Sigmoid colon (tissue), 7 donors: ENCODE results near the gene LRP1. TPM values are rescaled to one million over a fixed set of nuclear protein-coding genes. Genes with fewer than 3 reads are reported as not detected.

Experiments
- DNase-seq: peaks from one replicate; pipeline ENCODE4 v3.0.0-alpha.2; 2019
- H3K27ac ChIP-seq, 4 donors: fragments of 200-600 bp; sonication (generic); one replicate each; pipeline ENCODE4 v1.5.1; 2016 to 2019; ENCODE audit warnings: mild to moderate bottlenecking in 1 of 4
- H3K27me3 ChIP-seq, 3 donors: fragments of 200-600 bp; sonication (generic); one replicate each; pipeline ENCODE4 v1.5.1; 2019; ENCODE audit warnings: mild to moderate bottlenecking in 1 of 3
- H3K36me3 ChIP-seq, 4 donors: fragments of 200-600 bp; sonication (generic); one replicate each; pipeline ENCODE4 v1.5.1; 2016 to 2019
- H3K4me1 ChIP-seq, 4 donors: fragments of 200-600 bp; sonication (generic); one replicate each; pipeline ENCODE4 v1.5.1; 2017 to 2019
- H3K4me3 ChIP-seq, 4 donors: fragments of 200-600 bp; sonication (generic); one replicate each; pipeline ENCODE4 v1.5.1; 2017 to 2019; ENCODE audit warnings: mild to moderate bottlenecking in 2 of 4, moderate library complexity in 1 of 4
- H3K9me3 ChIP-seq, 4 donors: fragments of 200-600 bp in 3 of 4; sonication (generic) in 3 of 4; one replicate each; pipeline versions ENCODE4 v1.5.1 to v1.6.1; 2013 to 2019
- EP300 ChIP-seq, 4 donors: sonication (generic); formaldehyde crosslinking; IDR thresholded peaks; one replicate each; pipeline ENCODE4 v1.6.1; 2017; ENCODE audit warnings: antibody characterized with exemption in 4 of 4
- POLR2A ChIP-seq, 2 donors: fragments of 450-650 bp; IDR thresholded peaks; one replicate each; pipeline ENCODE4 v1.6.1; 2016; ENCODE audit warnings: antibody characterized with exemption in 2 of 2, mild to moderate bottlenecking in 2 of 2, moderate library complexity in 2 of 2
- POLR2AphosphoS5 ChIP-seq, 4 donors: sonication (generic); formaldehyde crosslinking; IDR thresholded peaks; one replicate each; pipeline ENCODE4 v1.6.1; 2017; ENCODE audit warnings: antibody characterized with exemption in 4 of 4
- WGBS, 2 donors: extraction: QIAGEN DNeasy Blood & Tissue Kit; methylation state at CpG; one replicate each; pipeline ENCODE4 v1.1.7; 2013; 5-methylcytosine and 5-hydroxymethylcytosine counted together
- intact Hi-C: fragments of 100-400 bp; cut with DNase I; formaldehyde crosslinking; loops from one replicate; pipeline ENCODE4 v1.15.1; 2023
- polyA plus RNA-seq, 3 donors: library from polyadenylated mRNA; stranded (reverse); fragments of 200-250 nt; gene quantifications; one replicate each; pipeline ENCODE4 v1.2.3, GENCODE V29; 2013
- total RNA-seq, 4 donors: library from RNA; depleted of rRNA; stranded (reverse); fragments of >200 nt; gene quantifications; one replicate each; pipeline ENCODE4 v1.1.0, GENCODE V29; 2016
- TF ChIP-seq, protein P1 (sequence below), 4 experiments: fragments of 450-650 bp in 3 of 4; fragments of 200-600 bp in 1 of 4; IDR thresholded peaks; one replicate each; pipeline ENCODE4 v1.5.1; 2016 to 2019; ENCODE audit warnings: antibody characterized with exemption in 4 of 4, mild to moderate bottlenecking in 3 of 4, moderate library complexity in 2 of 4
- donor health status: healthy with polysubstance abuse.
- donor health status: Bipolar disorder and iron deficiency.
- donor health status: healthy.

Gene LRP1
- total and polyA plus RNA-seq, 7 donors, result 11.4 to 262 (median 147) TPM

DNA sequence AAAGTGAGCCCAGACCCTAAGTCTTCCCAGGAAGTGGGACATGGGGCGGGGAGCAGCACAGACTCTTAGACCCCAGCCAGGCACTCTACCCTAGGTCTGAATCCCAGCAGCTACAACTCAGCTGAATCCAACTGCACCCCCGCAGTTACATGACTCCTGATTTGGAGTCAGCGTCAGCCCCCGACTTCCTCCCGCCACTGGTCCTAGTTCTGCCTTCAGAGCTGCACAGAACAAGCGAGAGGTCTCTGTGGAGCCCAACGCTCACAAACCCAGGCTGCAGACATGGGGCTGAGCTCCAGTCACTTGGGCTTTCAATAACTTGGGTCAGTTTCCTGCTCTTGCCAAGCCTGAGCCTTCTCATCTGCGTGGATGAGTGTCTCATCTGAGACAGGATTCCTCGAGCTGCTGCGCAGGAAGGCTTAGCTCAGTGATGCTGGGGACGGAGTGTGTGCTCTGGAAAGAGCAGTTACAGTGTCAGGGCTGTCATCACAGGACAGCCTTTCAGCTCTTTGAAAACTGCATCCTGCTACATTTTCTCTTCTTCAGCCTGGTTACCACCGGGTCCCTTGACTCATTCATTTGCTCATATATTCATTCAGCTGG is 57.7 kb downstream of the LRP1 start:
- TF ChIP-seq EP300 (IDR thresholded peaks at IDR 0.05) (no peak), POLR2AphosphoS5 (IDR thresholded peaks at IDR 0.05) (no peak), POLR2A (IDR thresholded peaks at IDR 0.05) (no peak)
- TF ChIP-seq, protein P1, sequence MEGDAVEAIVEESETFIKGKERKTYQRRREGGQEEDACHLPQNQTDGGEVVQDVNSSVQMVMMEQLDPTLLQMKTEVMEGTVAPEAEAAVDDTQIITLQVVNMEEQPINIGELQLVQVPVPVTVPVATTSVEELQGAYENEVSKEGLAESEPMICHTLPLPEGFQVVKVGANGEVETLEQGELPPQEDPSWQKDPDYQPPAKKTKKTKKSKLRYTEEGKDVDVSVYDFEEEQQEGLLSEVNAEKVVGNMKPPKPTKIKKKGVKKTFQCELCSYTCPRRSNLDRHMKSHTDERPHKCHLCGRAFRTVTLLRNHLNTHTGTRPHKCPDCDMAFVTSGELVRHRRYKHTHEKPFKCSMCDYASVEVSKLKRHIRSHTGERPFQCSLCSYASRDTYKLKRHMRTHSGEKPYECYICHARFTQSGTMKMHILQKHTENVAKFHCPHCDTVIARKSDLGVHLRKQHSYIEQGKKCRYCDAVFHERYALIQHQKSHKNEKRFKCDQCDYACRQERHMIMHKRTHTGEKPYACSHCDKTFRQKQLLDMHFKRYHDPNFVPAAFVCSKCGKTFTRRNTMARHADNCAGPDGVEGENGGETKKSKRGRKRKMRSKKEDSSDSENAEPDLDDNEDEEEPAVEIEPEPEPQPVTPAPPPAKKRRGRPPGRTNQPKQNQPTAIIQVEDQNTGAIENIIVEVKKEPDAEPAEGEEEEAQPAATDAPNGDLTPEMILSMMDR (IDR thresholded peaks at IDR 0.05), result no peak
- peaks cover 54 to 86% (median 67%) of the 10 kb centered on the region in 4 donors for H3K36me3 ChIP-seq
- H3K4me1 ChIP-seq, result peaks cover 0 to 12% (median 5%) of the 10 kb centered on the region in 4 donors
- no peaks in the 10 kb centered on the region for H3K9me3 ChIP-seq
- intact Hi-C loops, result no loop called here
- H3K4me3 ChIP-seq, result no peak overlapping the region
- DNase-seq, result no peak
- no peaks in the 10 kb centered on the region for H3K27me3 ChIP-seq
- 90 to 92% methylated on average over 12 of the region's 12 CpGs for WGBS, 2 donors
- no peak overlapping the region for H3K27ac ChIP-seq

DNA sequence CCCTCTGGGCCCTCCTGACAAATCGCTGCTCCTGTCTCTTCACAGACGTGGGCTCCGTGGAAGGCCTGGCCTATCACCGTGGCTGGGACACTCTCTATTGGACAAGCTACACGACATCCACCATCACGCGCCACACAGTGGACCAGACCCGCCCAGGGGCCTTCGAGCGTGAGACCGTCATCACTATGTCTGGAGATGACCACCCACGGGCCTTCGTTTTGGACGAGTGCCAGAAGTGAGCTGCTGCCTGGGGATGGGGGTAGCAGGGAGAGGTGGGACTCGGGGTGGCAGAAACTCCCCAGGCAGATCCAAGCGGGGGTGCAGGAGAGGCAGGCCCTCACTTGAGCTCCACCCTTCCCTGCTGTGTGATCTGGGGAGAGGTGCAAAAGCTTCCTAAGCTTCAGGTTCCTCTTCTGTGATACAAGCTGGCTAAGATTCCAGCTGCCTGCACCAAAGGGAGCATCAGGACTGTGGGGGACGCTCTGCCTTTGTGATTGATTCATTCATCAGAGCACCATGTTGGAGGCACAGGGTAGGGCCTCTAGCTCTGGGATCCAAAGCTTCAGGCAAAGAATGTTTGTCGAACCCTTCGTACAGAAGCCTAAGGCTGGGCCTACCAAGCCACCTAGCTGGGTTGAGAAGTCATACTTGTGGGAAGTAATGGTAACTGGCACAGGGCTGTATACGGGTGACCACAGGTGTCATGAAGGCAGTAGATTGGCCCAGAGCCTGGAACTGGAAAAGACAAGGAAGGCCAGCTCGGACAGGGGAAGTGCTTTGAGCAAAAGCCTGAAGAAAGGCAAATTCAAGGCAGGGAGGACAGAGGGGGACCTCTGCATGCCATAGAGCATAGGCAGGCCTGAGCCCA is 59.2 kb downstream of the LRP1 start:
- Histone ChIP-seq H3K4me1 (peaks cover 0 to 12% (median 5%) of the 10 kb centered on the region in 4 donors), H3K27me3 (no peaks in the 10 kb centered on the region), H3K36me3 (peaks cover 66 to 91% (median 73%) of the 10 kb centered on the region in 4 donors), H3K9me3 (no peaks in the 10 kb centered on the region), H3K27ac (no peak overlapping the region), H3K4me3 (no peak overlapping the region)
- intact Hi-C loops, result no loop called here
- no peak for DNase-seq
- WGBS, 2 donors, result 81 to 83% methylated on average over 21 of the region's 21 CpGs
- TF ChIP-seq, protein P1 (IDR thresholded peaks at IDR 0.05), result no peak
- TF ChIP-seq POLR2AphosphoS5 (IDR thresholded peaks at IDR 0.05) (no peak), POLR2A (IDR thresholded peaks at IDR 0.05) (no peak), EP300 (IDR thresholded peaks at IDR 0.05) (no peak)

DNA sequence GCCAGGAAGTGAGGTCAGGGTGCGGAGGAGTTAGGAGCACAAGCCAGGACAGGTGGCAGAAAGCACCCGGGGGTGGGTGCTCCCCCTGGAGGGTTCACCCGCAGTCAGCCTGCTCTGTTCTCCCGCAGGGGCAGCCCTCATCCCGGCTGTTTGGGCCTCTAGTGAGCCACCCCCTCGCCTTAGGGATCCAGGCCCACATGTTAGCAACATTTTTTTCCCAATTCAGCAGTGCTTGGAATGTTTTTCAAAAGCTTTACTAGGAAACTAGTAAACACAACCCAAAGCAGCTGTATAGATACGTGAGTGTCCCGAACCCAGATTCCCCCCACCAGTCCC is 59.8 kb downstream of the LRP1 start:
- DNase-seq, result no peak
- TF ChIP-seq, protein P1 (IDR thresholded peaks at IDR 0.05), result no peak
- no peak for TF ChIP-seq EP300 (IDR thresholded peaks at IDR 0.05)
- no peak for TF ChIP-seq POLR2A (IDR thresholded peaks at IDR 0.05)
- Histone ChIP-seq H3K4me1 (peaks cover 0 to 12% (median 5%) of the 10 kb centered on the region in 4 donors), H3K9me3 (no peaks in the 10 kb centered on the region), H3K27me3 (no peaks in the 10 kb centered on the region), H3K4me3 (no peak overlapping the region), H3K36me3 (peaks cover 71 to 97% (median 79%) of the 10 kb centered on the region in 4 donors), H3K27ac (no peak overlapping the region)
- intact Hi-C loops, result no loop called here
- 85 to 88% methylated on average over 8 of the region's 8 CpGs for WGBS, 2 donors

GRCh38 chr12:57190037-57190436 is 61.8 kb downstream of the LRP1 start:
- Histone ChIP-seq H3K27ac (no peak overlapping the region), H3K9me3 (no peaks in the 10 kb centered on the region), H3K4me1 (peaks cover 0 to 12% (median 5%) of the 10 kb centered on the region in 4 donors), H3K4me3 (no peak overlapping the region), H3K27me3 (no peaks in the 10 kb centered on the region), H3K36me3 (peaks cover 75 to 99% (median 82%) of the 10 kb centered on the region in 4 donors)
- WGBS, 2 donors, result 80 to 90% methylated on average over 6 of the region's 6 CpGs
- TF ChIP-seq EP300 (IDR thresholded peaks at IDR 0.05), result no peak
- TF ChIP-seq POLR2AphosphoS5 (IDR thresholded peaks at IDR 0.05), result no peak
- intact Hi-C loops, result no loop called here
- no peak for DNase-seq

- 96 to 97% methylated on average over 23 of the region's 23 CpGs for WGBS, 2 donors
- H3K27ac ChIP-seq, result no peak overlapping the region
- no peak overlapping the region for H3K4me3 ChIP-seq
- H3K36me3 ChIP-seq, result peaks cover 74 to 99% (median 83%) of the 10 kb centered on the region in 4 donors
- no peak for DNase-seq
- TF ChIP-seq POLR2AphosphoS5 (IDR thresholded peaks at IDR 0.05) (no peak), EP300 (IDR thresholded peaks at IDR 0.05) (no peak), POLR2A (IDR thresholded peaks at IDR 0.05) (no peak)
- TF ChIP-seq, protein P1 (IDR thresholded peaks at IDR 0.05), result no peak
- H3K4me1 ChIP-seq, result peaks cover 0 to 12% (median 5%) of the 10 kb centered on the region in 4 donors
- no peaks in the 10 kb centered on the region for H3K9me3 ChIP-seq
- no peaks in the 10 kb centered on the region for H3K27me3 ChIP-seq
- intact Hi-C loops, result no loop called here
These were observed 62.5 kb downstream of the LRP1 start for GRCh38 chr12:57190821-57191220.
